Measurements from ENCODE around the gene CFAP73. TPM values are rescaled to one million over a fixed set of nuclear protein-coding genes. Genes with fewer than 3 reads are reported as not detected.
"Not testable (repeated sequence)": the region's sequence is repeated elsewhere in the genome, so short reads cannot be mapped to it uniquely, and the experiment has no call there.

Gene CFAP73
- total and polyA plus RNA-seq, 7 donors, result 0.42 to 0.60 (median 0.46) TPM; not detected in 4

DNA sequence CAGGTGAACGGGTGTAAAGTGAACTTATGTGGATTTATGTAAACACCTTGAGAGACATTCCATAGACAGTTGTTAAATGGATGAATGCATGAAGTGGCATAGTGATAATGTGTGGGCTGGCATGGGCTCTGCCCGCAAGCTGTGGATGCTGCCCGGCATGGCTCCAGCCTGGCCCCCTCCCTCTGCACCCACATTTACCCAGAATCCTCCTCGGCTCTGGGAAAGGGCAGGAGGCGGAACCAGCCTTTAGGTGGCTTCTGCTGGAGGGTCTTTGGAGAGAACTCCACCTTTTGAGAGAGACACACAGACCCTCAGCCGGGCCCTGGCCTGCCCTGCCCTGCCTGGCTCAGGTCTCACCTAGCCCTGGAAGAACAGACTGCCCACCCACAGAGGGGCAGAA lies 32.6 kb upstream of the CFAP73 start:
- intact Hi-C loops (cut with DNase I), result no loop called here
- peaks cover 0 to 43% (median 6%) of the 10 kb centered on the region in 3 donors for H3K27me3 ChIP-seq
- no peak for DNase-seq
- no peak overlapping the region for H3K4me3 ChIP-seq
- no peaks in the 10 kb centered on the region for H3K36me3 ChIP-seq
- TF ChIP-seq, protein P1, sequence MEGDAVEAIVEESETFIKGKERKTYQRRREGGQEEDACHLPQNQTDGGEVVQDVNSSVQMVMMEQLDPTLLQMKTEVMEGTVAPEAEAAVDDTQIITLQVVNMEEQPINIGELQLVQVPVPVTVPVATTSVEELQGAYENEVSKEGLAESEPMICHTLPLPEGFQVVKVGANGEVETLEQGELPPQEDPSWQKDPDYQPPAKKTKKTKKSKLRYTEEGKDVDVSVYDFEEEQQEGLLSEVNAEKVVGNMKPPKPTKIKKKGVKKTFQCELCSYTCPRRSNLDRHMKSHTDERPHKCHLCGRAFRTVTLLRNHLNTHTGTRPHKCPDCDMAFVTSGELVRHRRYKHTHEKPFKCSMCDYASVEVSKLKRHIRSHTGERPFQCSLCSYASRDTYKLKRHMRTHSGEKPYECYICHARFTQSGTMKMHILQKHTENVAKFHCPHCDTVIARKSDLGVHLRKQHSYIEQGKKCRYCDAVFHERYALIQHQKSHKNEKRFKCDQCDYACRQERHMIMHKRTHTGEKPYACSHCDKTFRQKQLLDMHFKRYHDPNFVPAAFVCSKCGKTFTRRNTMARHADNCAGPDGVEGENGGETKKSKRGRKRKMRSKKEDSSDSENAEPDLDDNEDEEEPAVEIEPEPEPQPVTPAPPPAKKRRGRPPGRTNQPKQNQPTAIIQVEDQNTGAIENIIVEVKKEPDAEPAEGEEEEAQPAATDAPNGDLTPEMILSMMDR (IDR thresholded peaks at IDR 0.05), result no peak
- TF ChIP-seq EP300 (IDR thresholded peaks at IDR 0.05) (no peak), POLR2A (IDR thresholded peaks at IDR 0.05) (no peak)
- H3K4me1 ChIP-seq, result no peaks in the 10 kb centered on the region
- H3K9me3 ChIP-seq, result no peaks in the 10 kb centered on the region
- no peak overlapping the region for H3K27ac ChIP-seq
- WGBS, 2 donors, result 73% methylated on average over 6 of the region's 6 CpGs

DNA sequence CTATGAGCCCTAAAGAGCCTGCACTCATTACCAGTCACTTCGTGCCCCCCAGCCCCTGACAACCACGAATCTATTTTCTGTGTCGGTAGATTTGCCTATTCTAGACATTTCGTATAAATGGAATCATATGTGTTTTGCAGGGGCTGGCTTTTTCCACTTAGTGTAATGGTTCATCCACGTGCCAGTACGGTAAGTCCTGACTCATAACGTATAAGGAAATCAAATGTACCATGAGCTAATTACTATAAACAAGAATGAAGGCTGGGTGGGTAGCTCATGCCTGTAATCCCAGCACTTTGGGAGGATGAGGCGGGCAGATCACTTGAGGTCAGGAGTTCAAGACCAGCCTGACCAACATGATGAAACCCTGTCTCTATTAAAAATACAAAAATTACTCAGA lies 31.8 kb upstream of the CFAP73 start:
- H3K9me3 ChIP-seq; H3K27ac ChIP-seq; DNase-seq; intact Hi-C loops (cut with DNase I); H3K4me3 ChIP-seq; H3K36me3 ChIP-seq; H3K4me1 ChIP-seq: not testable (repeated sequence)
- peaks cover 0 to 36% (median 6%) of the 10 kb centered on the region in 3 donors for H3K27me3 ChIP-seq
- WGBS, 2 donors, result 79 to 84% methylated on average over 8 of the region's 8 CpGs

DNA sequence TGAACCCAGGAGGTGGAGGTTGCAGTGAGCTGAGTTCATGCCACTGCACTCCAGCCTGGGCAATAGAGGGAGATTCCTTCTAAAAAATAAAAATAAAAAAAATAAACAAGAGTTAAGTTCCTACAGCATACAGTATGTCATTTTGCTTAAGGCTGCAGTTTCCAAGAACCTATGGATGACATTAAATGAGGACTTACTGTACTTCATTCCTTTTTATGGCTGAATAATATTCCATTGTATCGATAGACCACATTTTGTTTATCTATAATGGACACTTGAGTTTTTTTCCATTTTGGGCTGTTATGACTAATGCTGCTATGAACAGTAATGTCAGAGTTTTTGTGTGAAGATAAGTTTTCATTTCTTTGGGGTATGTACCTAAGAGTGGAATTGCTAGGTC lies 31.4 kb upstream of the CFAP73 start:
- TF ChIP-seq, protein P1 (IDR thresholded peaks at IDR 0.05), result no peak
- TF ChIP-seq POLR2A (IDR thresholded peaks at IDR 0.05), result no peak
- no peak for TF ChIP-seq POLR2AphosphoS5 (IDR thresholded peaks at IDR 0.05)
- no peak for TF ChIP-seq EP300 (IDR thresholded peaks at IDR 0.05)
- Histone ChIP-seq H3K36me3 (no peaks in the 10 kb centered on the region), H3K4me3 (no peak overlapping the region), H3K27ac (no peak overlapping the region), H3K4me1 (no peaks in the 10 kb centered on the region), H3K9me3 (peaks cover 0 to 1% (median 0%) of the 10 kb centered on the region in 4 donors), H3K27me3 (peaks cover 0 to 32% (median 6%) of the 10 kb centered on the region in 3 donors)
- no peak for DNase-seq
- intact Hi-C loops (cut with DNase I), result no loop called here
- 95 to 97% methylated on average over 1 of the region's 1 CpG for WGBS, 2 donors

DNA sequence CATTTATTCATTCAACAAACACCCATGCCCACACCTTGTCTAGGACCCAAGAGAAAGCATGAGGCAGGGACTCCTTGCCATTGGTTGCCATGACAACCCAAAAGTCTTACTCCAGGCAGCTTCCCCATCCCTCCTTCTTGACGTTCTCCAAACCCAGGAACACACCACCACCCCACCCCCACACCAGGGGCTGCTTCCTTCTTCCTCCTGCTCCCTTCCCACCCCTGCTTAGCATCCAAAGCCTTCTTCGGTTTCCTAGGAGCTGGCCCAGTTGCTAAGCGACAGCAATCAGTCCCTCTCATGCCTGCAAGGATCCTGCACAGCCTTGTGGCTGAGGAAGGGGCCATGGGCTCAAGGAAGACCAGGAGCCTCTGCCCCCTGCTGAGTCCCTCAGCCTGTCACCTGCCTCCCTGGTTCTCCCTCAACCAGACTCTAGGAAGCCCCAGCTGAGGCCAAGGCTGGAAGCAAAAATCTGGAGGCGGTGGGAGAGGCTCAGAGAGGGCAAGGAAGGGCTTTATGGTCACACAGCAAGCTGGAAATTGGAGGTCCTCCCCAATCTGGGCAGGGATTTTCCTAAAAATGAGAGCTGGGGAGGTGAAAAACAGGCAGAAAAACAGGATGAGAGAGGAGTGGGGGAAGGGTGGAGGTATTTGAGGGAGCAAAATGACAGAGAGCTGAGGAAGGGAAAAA lies 29.4 kb upstream of the CFAP73 start:
- 48 to 74% methylated on average over 4 of the region's 4 CpGs for WGBS, 2 donors

DNA sequence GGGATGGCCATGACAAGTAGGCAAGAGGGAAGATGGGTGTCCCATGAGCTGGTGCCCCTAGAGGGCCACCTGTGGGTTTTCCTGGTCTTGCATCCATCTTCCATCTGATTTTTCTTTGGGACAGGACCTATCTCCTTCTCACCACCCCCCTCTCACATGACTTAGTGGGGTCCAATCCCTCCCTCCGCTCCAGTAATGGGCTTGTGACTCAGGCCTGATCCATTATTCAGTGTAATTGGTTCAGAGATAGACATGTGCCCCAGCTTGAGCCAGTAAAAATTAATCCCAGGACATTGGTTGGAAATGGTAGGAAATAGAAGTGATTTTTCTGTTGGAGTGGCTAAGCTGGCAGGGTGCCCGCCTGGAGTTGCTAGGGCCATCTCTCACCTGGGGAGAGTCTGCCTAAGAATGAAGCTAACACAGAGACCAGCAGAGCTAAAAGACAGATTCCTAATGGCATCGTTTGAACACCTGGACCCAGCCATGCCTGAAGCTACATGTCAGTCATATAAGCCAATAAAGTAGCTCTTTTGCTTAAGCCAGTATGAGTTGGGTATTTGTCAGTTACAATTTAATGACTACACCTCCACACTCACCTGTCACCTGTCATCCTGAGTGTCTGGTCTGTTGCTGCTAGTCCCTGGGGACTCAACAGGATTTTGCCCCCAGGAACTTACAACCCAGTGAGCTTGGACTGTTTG lies 28.7 kb upstream of the CFAP73 start:
- Histone ChIP-seq H3K4me1 (no peaks in the 10 kb centered on the region), H3K27me3 (peaks cover 0 to 17% (median 6%) of the 10 kb centered on the region in 3 donors), H3K27ac (no peak overlapping the region), H3K4me3 (no peak overlapping the region), H3K36me3 (no peaks in the 10 kb centered on the region), H3K9me3 (peaks cover 0 to 3% (median 0%) of the 10 kb centered on the region in 4 donors)
- WGBS, 2 donors, result 82 to 83% methylated on average over 3 of the region's 3 CpGs
- intact Hi-C loops (cut with DNase I), result no loop called here
- TF ChIP-seq EP300 (IDR thresholded peaks at IDR 0.05), result no peak
- TF ChIP-seq POLR2A (IDR thresholded peaks at IDR 0.05), result no peak
- no peak for DNase-seq

More for the DNA sequence above, 29.4 kb upstream of the CFAP73 start:
- H3K4me1 ChIP-seq, result no peaks in the 10 kb centered on the region
- peaks cover 0 to 3% (median 0%) of the 10 kb centered on the region in 4 donors for H3K9me3 ChIP-seq
- intact Hi-C loops (cut with DNase I), result no loop called here
- DNase-seq, result no peak
- no peak for TF ChIP-seq POLR2A (IDR thresholded peaks at IDR 0.05)
- no peak for TF ChIP-seq EP300 (IDR thresholded peaks at IDR 0.05)
- TF ChIP-seq POLR2AphosphoS5 (IDR thresholded peaks at IDR 0.05), result no peak
- TF ChIP-seq, protein P1 (IDR thresholded peaks at IDR 0.05), result no peak
- H3K4me3 ChIP-seq, result no peak overlapping the region
- peaks cover 0 to 17% (median 6%) of the 10 kb centered on the region in 3 donors for H3K27me3 ChIP-seq
- no peak overlapping the region for H3K27ac ChIP-seq
- H3K36me3 ChIP-seq, result no peaks in the 10 kb centered on the region

Data from sigmoid colon (tissue), 7 donors.